PC-9 (cell line): Measurements from ENCODE around the gene FHL3.

Experiments used
- CTCF ChIP-seq: fragments of 200-600 bp; sonication (generic); conservative IDR thresholded peaks from 2 replicates; pipeline ENCODE4 v1.6.1; 2017; ENCODE audit warnings: mixed run types, antibody characterized with exemption, mild to moderate bottlenecking, moderate library complexity
- EZH2 ChIP-seq: fragments of 200-600 bp; sonication (generic); IDR thresholded peaks from 2 replicates; pipeline ENCODE4 v1.8.0; 2017; ENCODE audit warnings: antibody characterized with exemption, low read depth

GRCh38 chr1:38014171-38014570 lies 8.9 kb upstream of the FHL3 start:
- TF ChIP-seq CTCF, result no peak
- no peak for TF ChIP-seq EZH2
